Right lobe of liver (tissue), 6 donors: ENCODE data around the gene PSMB10. TPM values are rescaled to one million over a fixed set of nuclear protein-coding genes. Genes with fewer than 3 reads are reported as not detected.
A peak's percentile ranks its signal among the peaks of the same experiment; 100 is the strongest.
"Not testable (repeated sequence)": the region's sequence is repeated elsewhere in the genome, so short reads cannot be mapped to it uniquely, and the experiment has no call there.

Experiments used
- ATAC-seq, 4 donors: fragments of 200-7000 bp; cut with Tn5 transposase; one replicate each; pipeline ENCODE4 v1.9.1; 2020; ENCODE audit warnings: mild to moderate bottlenecking in 4 of 4, moderate library complexity in 4 of 4
- DNase-seq, 3 donors: peaks; one replicate each; pipeline ENCODE4 v3.0.0-alpha.2; 2020
- H3K27ac ChIP-seq, 3 donors: fragments of 200-600 bp; one replicate each; pipeline ENCODE4 v1.8.0; 2022
- H3K27me3 ChIP-seq, 2 donors: fragments of 200-600 bp; one replicate each; pipeline ENCODE4 v1.8.0; 2022
- H3K36me3 ChIP-seq, 4 donors: fragments of 200-600 bp; sonication (generic) in 1 of 4; one replicate each; pipeline versions ENCODE4 v1.5.1 to v1.8.0; 2017 to 2022; ENCODE audit warnings: control low read depth in 1 of 4
- H3K4me1 ChIP-seq, 4 donors: fragments of 200-600 bp; sonication (generic) in 1 of 4; one replicate each; pipeline versions ENCODE4 v1.5.1 to v1.8.0; 2017 to 2022; ENCODE audit warnings: control low read depth in 1 of 4
- H3K4me3 ChIP-seq, 3 donors: fragments of 200-600 bp; one replicate each; pipeline ENCODE4 v1.8.0; 2022
- H3K9me3 ChIP-seq, 4 donors: fragments of 200-600 bp; sonication (generic) in 1 of 4; one replicate each; pipeline versions ENCODE4 v1.5.1 to v1.8.0; 2017 to 2022; ENCODE audit warnings: control low read depth in 1 of 4
- CTCF ChIP-seq, 4 donors: fragments of 200-600 bp in 3 of 4; fragments of 450-650 bp in 1 of 4; IDR thresholded peaks; one replicate each; pipeline versions ENCODE4 v1.5.1 to v1.8.0; 2016 to 2022; ENCODE audit warnings: antibody characterized with exemption in 4 of 4, mild to moderate bottlenecking in 2 of 4
- POLR2A ChIP-seq: fragments of 450-650 bp; IDR thresholded peaks from one replicate; pipeline ENCODE4 v1.6.1; 2017; ENCODE audit warnings: antibody characterized with exemption, mild to moderate bottlenecking
- WGBS: methylation state at CpG from one replicate; pipeline ENCODE4 v1.1.6; 2018; ENCODE audit warnings: low coverage, low lambda C conversion rate; ENCODE audit not compliant: insufficient coverage; ENCODE audit errors: missing lambda C conversion rate; 5-methylcytosine and 5-hydroxymethylcytosine counted together
- intact Hi-C, 2 donors: fragments of 100-400 bp; cut with DNase I; formaldehyde crosslinking; loops; one replicate each; pipeline versions ENCODE4 v1.11.2 to v1.14.1; 2022
- total RNA-seq, 6 experiments: library from RNA; depleted of rRNA in 2 of 6; stranded (reverse); fragments of >200 nt in 2 of 6; fragmentation: NEBNext Ultra II Directional in 3 of 6; extraction: Animal tissue kit (Norgen Biotek cat#: 25700) in 3 of 6; gene quantifications; one replicate each; pipeline versions ENCODE4 v1.1.0 to v1.2.4, GENCODE V29; 2016 to 2023
- donor health status: DM: no; HTN: yes; CAD: no.
- donor health status: DM: no; HTN: no; CAD: no.
- donor health status: DM: no; HTN: no; CAD: no.
- donor health status: DM: no; HTN: yes; CAD: no.
- donor health status: DM: no; HTN: yes; CAD: no.

The PSMB10 gene
- total RNA-seq, 6 experiments from 2014 or later: 19.0 to 39.6 (median 22.7) TPM

DNA sequence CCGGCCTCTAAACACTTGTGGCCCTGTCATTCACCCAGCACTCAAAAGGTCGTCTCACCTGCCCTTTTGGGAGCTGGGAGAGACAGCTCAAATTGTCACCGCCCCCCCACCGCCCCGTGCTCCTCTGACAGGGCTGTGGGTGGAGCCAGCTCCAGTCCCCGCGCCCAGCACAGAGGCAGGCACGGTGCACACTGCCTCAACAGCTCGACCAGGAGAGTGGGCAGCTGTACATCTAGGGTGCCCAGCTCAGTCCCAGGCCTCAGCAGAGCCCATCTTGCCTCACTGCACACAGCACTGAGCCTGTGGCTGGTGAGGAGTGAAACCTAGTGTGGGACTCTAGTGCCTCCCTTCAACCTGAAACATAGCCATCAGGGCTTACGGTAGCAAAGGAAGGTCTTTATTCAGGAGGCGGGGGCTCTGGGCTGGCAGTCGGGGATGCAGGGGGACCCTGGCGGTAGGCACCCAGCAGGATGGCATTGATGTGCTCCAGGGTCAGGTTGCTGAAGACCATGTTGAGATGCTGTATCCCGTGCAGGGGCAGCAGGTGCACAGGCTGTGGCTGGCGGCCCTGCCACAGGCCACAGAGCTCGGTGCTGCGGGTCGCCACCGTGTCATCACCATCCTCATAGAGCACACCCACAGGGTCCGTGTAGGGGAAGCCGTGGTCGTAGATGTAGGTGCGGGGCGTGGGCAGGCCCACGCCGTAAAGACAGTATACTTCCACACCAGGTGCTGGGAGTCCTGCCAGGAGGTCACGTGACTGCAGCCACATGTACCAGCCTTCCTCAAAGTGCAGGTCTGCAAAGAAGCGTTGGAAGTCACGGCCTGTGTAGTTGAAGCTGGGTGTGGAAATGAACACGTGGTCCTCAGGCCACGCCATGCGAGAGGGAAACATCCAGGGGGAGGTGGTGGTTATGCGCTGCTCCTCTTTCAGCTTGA lies 3.1 kb upstream of the PSMB10 start:
- 45% methylated on average over 8 of the region's 33 CpGs for WGBS
- no peak for ATAC-seq
- intact Hi-C loops: no loop called here

DNA sequence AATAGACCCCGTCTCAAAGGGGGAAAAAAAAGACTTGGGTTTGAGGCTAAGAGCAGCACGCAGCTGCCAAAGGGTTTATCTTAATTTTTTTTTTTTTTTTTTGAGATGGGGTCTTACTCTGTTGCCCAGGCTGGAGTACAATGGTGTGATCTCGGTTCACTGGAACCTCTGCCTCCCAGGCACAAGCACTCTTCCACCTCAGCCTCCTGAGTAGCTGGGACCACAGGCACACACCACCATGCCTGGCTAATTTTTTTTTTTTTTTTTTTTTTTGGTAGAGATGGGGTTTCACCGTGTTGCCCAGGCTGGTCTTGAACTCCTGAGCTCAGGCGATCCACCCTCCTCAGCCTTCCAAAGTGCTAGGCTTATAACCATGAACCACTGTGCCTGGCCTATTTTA lies 1.1 kb upstream of the PSMB10 start:
- ATAC-seq, H3K9me3 ChIP-seq, H3K27me3 ChIP-seq, H3K36me3 ChIP-seq, intact Hi-C loops, H3K27ac ChIP-seq, DNase-seq, H3K4me3 ChIP-seq: not testable (repeated sequence)
- 92% methylated on average over 4 of the region's 5 CpGs for WGBS
- peaks cover 0 to 48% (median 9%) of the 10 kb centered on the region in 4 donors for H3K4me1 ChIP-seq

More for the DNA sequence above, 3.1 kb upstream of the PSMB10 start:
- Histone ChIP-seq H3K9me3 (no peaks in the 10 kb centered on the region), H3K4me3 (no peak overlapping the region), H3K27me3 (no peaks in the 10 kb centered on the region), H3K27ac (no peak overlapping the region), H3K36me3 (peaks cover 0 to 3% (median 0%) of the 10 kb centered on the region in 4 donors), H3K4me1 (peaks cover 0 to 57% (median 16%) of the 10 kb centered on the region in 4 donors)
- TF ChIP-seq POLR2A (no peak), CTCF (IDR thresholded peaks at IDR 0.05) (no peak)
- peak; percentile 75 to 83 (median 83) for DNase-seq

DNA sequence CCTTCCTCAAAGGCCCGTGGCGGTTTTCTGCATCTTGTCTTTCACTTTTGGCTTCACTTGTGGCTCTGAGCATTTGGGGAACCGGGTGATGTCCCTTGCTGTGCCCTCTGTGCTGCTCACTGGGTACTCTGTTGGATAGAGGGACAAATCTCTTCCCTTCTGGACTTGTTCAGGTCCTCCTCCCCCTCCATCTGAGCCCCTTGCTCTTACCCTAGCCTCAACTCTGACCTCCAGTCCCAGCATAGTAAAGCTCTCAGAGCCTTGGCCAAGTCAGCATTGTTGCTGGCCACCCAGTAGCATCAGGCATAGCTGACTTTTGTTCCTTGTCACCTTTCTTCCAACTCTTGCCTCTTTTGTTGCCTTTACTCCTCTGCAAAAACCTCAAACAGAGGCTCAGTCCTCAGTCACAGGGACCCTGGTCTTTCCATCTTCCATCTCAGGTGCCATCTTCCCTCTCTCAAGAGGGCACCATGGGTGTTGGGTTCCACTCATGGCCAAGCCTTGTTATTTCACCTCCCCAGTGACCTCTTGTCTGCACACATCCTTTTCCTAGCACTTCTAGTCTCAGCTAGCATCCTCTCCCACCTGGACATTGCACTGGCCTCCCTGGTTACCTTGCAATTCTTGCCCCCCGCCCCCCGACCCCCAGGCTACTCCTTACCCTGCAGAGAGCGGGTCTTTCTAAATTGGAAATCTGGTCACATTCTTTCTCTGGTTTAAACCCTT lies 393 bp upstream of the PSMB10 start:
- Histone ChIP-seq H3K9me3 (no peaks in the 10 kb centered on the region), H3K27me3 (no peaks in the 10 kb centered on the region), H3K4me1 (peaks cover 0 to 42% (median 6%) of the 10 kb centered on the region in 4 donors), H3K4me3 (peak overlapping the region; percentile 83 to 97 (median 92)), H3K27ac (peak overlapping the region; percentile 87 to 96 (median 93)), H3K36me3 (peaks cover 0 to 4% (median 0%) of the 10 kb centered on the region in 4 donors)
- TF ChIP-seq POLR2A: no peak
- TF ChIP-seq CTCF (IDR thresholded peaks at IDR 0.05): no peak
- DNase-seq (no peak), ATAC-seq (no peak)
- intact Hi-C loops: no loop called here
- 41% methylated on average over 6 of the region's 6 CpGs for WGBS

DNA sequence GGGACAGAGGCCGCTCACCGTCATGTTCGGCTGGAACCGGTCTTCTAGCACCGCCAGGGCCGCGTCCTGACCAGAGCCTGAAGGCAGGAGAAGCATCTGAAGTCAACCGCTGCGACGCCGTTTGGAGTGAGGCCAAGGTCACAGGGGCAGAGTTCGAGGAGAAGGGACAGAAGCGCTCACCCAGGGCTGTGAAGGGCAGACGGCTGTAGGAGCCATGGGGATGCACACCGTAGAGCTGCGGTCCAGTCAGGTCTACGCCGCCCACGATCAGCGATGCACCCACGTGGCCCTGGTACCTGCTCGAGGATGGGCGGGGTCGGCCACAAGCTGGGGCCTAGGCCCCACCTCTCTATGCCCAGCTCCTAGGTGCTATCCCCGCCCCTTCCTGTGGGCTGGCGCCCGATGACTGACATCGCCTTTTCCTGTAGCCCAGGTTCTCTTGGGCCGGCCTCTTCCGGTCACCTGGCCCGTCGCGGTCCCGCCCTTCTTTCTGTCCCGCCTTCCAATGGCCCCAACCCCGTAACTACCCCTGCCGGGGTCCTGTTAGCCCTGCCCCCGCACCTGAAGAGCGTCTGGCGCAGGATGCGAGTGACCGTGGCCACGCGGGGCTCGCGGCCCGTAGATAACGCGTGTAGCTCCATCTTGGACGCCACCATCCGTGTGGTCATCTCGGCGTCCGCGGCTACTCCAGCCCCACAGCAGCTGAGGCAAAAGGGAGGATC lies 1.1 kb downstream of the PSMB10 start:
- ATAC-seq: peak; percentile 90 to 96 (median 92)

More for the DNA sequence above, 1.1 kb downstream of the PSMB10 start:
- H3K4me3 ChIP-seq: peak overlapping the region; percentile 83 to 97 (median 92)
- TF ChIP-seq POLR2A: peak; percentile 67
- TF ChIP-seq CTCF (IDR thresholded peaks at IDR 0.05): no peak
- peaks cover 0 to 30% (median 3%) of the 10 kb centered on the region in 4 donors for H3K4me1 ChIP-seq
- WGBS: 8% methylated on average over 10 of the region's 55 CpGs
- no peaks in the 10 kb centered on the region for H3K9me3 ChIP-seq
- peak; percentile 97 to 99 (median 99) for DNase-seq
- intact Hi-C loops: no loop called here
- no peaks in the 10 kb centered on the region for H3K27me3 ChIP-seq
- peak overlapping the region; percentile 87 to 96 (median 93) for H3K27ac ChIP-seq
- H3K36me3 ChIP-seq: peaks cover 0 to 4% (median 0%) of the 10 kb centered on the region in 4 donors
